Activated CD4-positive, alpha-beta T cell treated with anti-CD3 and anti-CD28 coated beads for 1 hour (primary cell): Measurements from ENCODE around the gene MC2R.
"Not testable (repeated sequence)": the region's sequence is repeated elsewhere in the genome, so short reads cannot be mapped to it uniquely, and the experiment has no call there.

Experiments used
- DNase-seq: peaks from one replicate; pipeline ENCODE4 v3.0.0-alpha.2; 2020

The MC2R gene

GRCh38 chr18:13892098-13892497, 23.2 kb downstream of the MC2R start:
- DNase-seq: no peak

GRCh38 chr18:13890761-13891361, 24.5 kb downstream of the MC2R start:
- no peak for DNase-seq

- no peak for DNase-seq
Measured at GRCh38 chr18:13889671-13890070, 25.7 kb downstream of the MC2R start.

- no peak for DNase-seq
Measured at GRCh38 chr18:13888191-13888716, 27.1 kb downstream of the MC2R start.

GRCh38 chr18:13885009-13885408, 30.3 kb downstream of the MC2R start:
- DNase-seq: no peak

- no peak for DNase-seq
Measured at GRCh38 chr18:13879937-13880336, 35.4 kb downstream of the MC2R start.

GRCh38 chr18:13879492-13879891, 35.8 kb downstream of the MC2R start:
- DNase-seq: no peak

- no peak for DNase-seq
Measured at GRCh38 chr18:13878857-13879256, 36.5 kb downstream of the MC2R start.

- no peak for DNase-seq
Measured at GRCh38 chr18:13877157-13877556, 38.2 kb downstream of the MC2R start.

GRCh38 chr18:13874558-13874957, 40.8 kb downstream of the MC2R start:
- no peak for DNase-seq

GRCh38 chr18:13872932-13873331, 42.4 kb downstream of the MC2R start:
- no peak for DNase-seq

GRCh38 chr18:13872373-13872772, 43.0 kb downstream of the MC2R start:
- DNase-seq: no peak

- no peak for DNase-seq
Measured at GRCh38 chr18:13871701-13872100, 43.6 kb downstream of the MC2R start.

- DNase-seq: no peak
Measured at GRCh38 chr18:13868501-13869271, 46.6 kb downstream of the MC2R start.

GRCh38 chr18:13862898-13863297, 52.4 kb downstream of the MC2R start:
- DNase-seq: not testable (repeated sequence)

GRCh38 chr18:13849791-13850190, 65.5 kb downstream of the MC2R start:
- DNase-seq: no peak

- no peak for DNase-seq
Measured at GRCh38 chr18:13836559-13836958, 78.8 kb downstream of the MC2R start.

- no peak for DNase-seq
Measured at GRCh38 chr18:13835202-13835601, 80.1 kb downstream of the MC2R start.

- no peak for DNase-seq
Measured at GRCh38 chr18:13834496-13835015, 80.8 kb downstream of the MC2R start.
